Kidney (tissue), 14 donors: ENCODE measurements around the gene TAF1A. TPM values are rescaled to one million over a fixed set of nuclear protein-coding genes. Genes with fewer than 3 reads are reported as not detected.

ENCODE experiments used
- DNase-seq, 5 donors: peaks; one replicate each; pipeline ENCODE4 v3.0.0-alpha.2; 2013 to 2020
- FAIRE-seq: peaks from 2 replicates; lab custom pipeline; 2012; peaks lifted over from hg19 to GRCh38; lab: Jason Lieb, UNC
- H3K27ac ChIP-seq, 2 donors: one replicate each; pipeline ENCODE4 v1.7.0; 2013; ENCODE audit warnings: low read depth in 2 of 2, low read length in 2 of 2, inconsistent platforms in 1 of 2
- H3K27me3 ChIP-seq: one replicate; pipeline ENCODE4 v1.7.1; 2013; ENCODE audit warnings: low read length, inconsistent platforms; ENCODE audit not compliant: control insufficient read depth, insufficient read depth
- H3K36me3 ChIP-seq, 3 donors: one replicate each; pipeline versions ENCODE4 v1.7.0 to v1.7.1; 2013; ENCODE audit warnings: low read length in 3 of 3, control low read depth in 1 of 3, inconsistent platforms in 1 of 3; ENCODE audit not compliant: insufficient read depth in 3 of 3, control insufficient read depth in 2 of 3
- H3K4me1 ChIP-seq, 3 donors: one replicate each; pipeline versions ENCODE4 v1.7.0 to v1.7.1; 2013; ENCODE audit warnings: low read length in 3 of 3, inconsistent platforms in 1 of 3, low read depth in 1 of 3; ENCODE audit not compliant: control insufficient read depth in 2 of 3, insufficient read depth in 2 of 3
- H3K4me3 ChIP-seq, 3 donors: one replicate each; pipeline versions ENCODE4 v1.7.0 to v1.8.1; 2013; ENCODE audit warnings: low read length in 3 of 3, control low read depth in 1 of 3, inconsistent platforms in 1 of 3
- H3K9ac ChIP-seq, 3 donors: one replicate each; pipeline versions ENCODE4 v1.7.0 to v1.7.1; 2013; ENCODE audit warnings: low read length in 3 of 3, control low read depth in 1 of 3, inconsistent platforms in 1 of 3
- H3K9me3 ChIP-seq, 3 donors: one replicate each; pipeline versions ENCODE4 v1.7.0 to v1.7.1; 2013; ENCODE audit warnings: low read length in 3 of 3, control low read depth in 1 of 3, inconsistent platforms in 1 of 3; ENCODE audit not compliant: control insufficient read depth in 2 of 3, insufficient read depth in 1 of 3
- CTCF ChIP-seq: IDR thresholded peaks from 3 replicates; pipeline ENCODE4 v1.5.1; 2012; ENCODE audit warnings: mild to moderate bottlenecking, moderate library complexity, borderline replicate concordance; ENCODE audit not compliant: insufficient read depth; ENCODE audit errors: extremely low read depth
- intact Hi-C: fragments of 100-400 bp; cut with DNase I; formaldehyde crosslinking; loops from one replicate; pipeline ENCODE4 v1.11.1; 2022
- polyA plus RNA-seq: library from polyadenylated mRNA; stranded (reverse); fragments of 350-450 nt; fragmentation: Illumina TruSeq; extraction: RNeasy Lipid Tissue Mini Kit (QIAGEN cat#74804); gene quantifications from one replicate; pipeline ENCODE4 v1.2.3, GENCODE V29; 2014; ENCODE audit warnings: low read depth, low replicate concordance; ENCODE audit not compliant: insufficient read depth
- total RNA-seq: library from RNA; stranded (reverse); fragmentation: NEBNext Ultra II Directional; extraction: Animal tissue kit (Norgen Biotek cat#: 25700); gene quantifications from one replicate; pipeline ENCODE4 v1.2.1, GENCODE V29; 2021
- donor health status: control.
- donor health status: control.
- donor health status: control.
- donor health status: control.
- donor health status: control.
- donor health status: DM: yes; HTN: yes; CAD: no.
- donor health status: Normal renal cell carcinoma (clear cell type).

TAF1A gene
- total and polyA plus RNA-seq, 2 donors from 2014 or later, result 1.9 to 8.2 TPM

- Histone ChIP-seq H3K9ac (no peak overlapping the region), H3K4me3 (no peak overlapping the region), H3K27ac (no peak overlapping the region), H3K4me1 (peaks cover 0 to 4% (median 0%) of the 10 kb centered on the region in 3 donors), H3K27me3 (no peaks in the 10 kb centered on the region), H3K9me3 (no peaks in the 10 kb centered on the region), H3K36me3 (no peaks in the 10 kb centered on the region)
- FAIRE-seq (no peak), DNase-seq (no peak)
- intact Hi-C loops, result no loop called here
- no peak for TF ChIP-seq CTCF
Observed at GRCh38 chr1:222594789-222595188, 5.1 kb upstream of the TAF1A start.

GRCh38 chr1:222592171-222592570 is 2.4 kb upstream of the TAF1A start:
- no peak overlapping the region for H3K4me3 ChIP-seq
- H3K36me3 ChIP-seq, result no peaks in the 10 kb centered on the region
- DNase-seq (no peak), FAIRE-seq (no peak)
- no peak for TF ChIP-seq CTCF
- H3K9me3 ChIP-seq, result no peaks in the 10 kb centered on the region
- no peak overlapping the region for H3K27ac ChIP-seq
- no peak overlapping the region for H3K9ac ChIP-seq
- intact Hi-C loops, result no loop called here
- no peaks in the 10 kb centered on the region for H3K27me3 ChIP-seq
- peaks cover 2 to 7% (median 7%) of the 10 kb centered on the region in 3 donors for H3K4me1 ChIP-seq

DNA sequence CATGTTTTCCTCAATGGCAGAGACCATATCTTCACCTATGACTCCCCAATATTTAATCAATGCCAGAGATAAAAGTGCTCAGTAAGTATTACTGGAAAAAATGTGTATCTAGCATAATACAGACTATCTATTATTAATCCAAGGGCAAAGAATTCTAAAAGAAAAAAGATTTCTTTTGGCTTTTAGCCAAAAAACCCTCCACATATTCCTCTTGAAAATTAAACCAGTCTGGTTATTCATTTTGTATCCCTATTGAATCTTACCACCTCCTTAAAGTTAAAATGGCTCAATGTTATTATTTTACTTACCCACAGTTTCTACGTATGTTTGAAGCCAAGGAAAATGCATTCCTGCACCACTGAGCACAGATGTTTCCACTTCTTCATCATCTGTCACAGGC is 1.6 kb downstream of the TAF1A start:
- H3K27ac ChIP-seq, result no peak overlapping the region
- intact Hi-C loops, result no loop called here
- no peaks in the 10 kb centered on the region for H3K36me3 ChIP-seq
- H3K9me3 ChIP-seq, result no peaks in the 10 kb centered on the region
- FAIRE-seq, result no peak
- H3K4me3 ChIP-seq, result no peak overlapping the region
- H3K9ac ChIP-seq, result no peak overlapping the region
- no peak for DNase-seq
- TF ChIP-seq CTCF, result no peak
- H3K27me3 ChIP-seq, result no peaks in the 10 kb centered on the region
- peaks cover 2 to 7% (median 7%) of the 10 kb centered on the region in 3 donors for H3K4me1 ChIP-seq

DNA sequence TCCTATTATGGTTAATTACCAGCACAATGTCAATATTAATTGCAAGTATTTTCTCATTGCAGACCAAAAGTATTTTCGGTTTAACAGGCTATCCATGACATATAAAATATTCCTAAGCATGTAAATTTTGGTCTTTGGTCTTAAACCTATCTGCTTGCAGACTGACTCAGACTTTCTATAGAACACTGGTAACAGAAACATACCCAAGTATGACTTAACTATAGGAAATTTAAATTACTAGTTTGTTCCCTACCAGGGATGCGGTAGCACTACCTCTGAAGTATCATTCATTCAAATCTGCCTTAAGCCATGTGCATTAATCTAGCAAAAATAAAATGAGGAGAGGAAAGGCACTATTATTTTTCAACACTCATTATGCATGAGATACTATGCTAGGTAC is 2.9 kb downstream of the TAF1A start:
- H3K36me3 ChIP-seq, result peaks cover 0 to 7% (median 0%) of the 10 kb centered on the region in 3 donors
- TF ChIP-seq CTCF, result no peak
- DNase-seq (no peak), FAIRE-seq (no peak)
- H3K4me3 ChIP-seq, result no peak overlapping the region
- peaks cover 2 to 7% (median 7%) of the 10 kb centered on the region in 3 donors for H3K4me1 ChIP-seq
- H3K27me3 ChIP-seq, result no peaks in the 10 kb centered on the region
- intact Hi-C loops, result no loop called here
- no peak overlapping the region for H3K27ac ChIP-seq
- no peak overlapping the region for H3K9ac ChIP-seq
- H3K9me3 ChIP-seq, result no peaks in the 10 kb centered on the region
